ENCODE measurements around the gene ZBTB20. TPM values are rescaled to one million over a fixed set of nuclear protein-coding genes. Genes with fewer than 3 reads are reported as not detected.

The ZBTB20 gene
- total and polyA plus RNA-seq, 7 donors: under 0.01 to 113 (median 58.6) TPM

- Histone ChIP-seq H3K27me3 (no peaks in the 10 kb centered on the region), H3K27ac (no peak overlapping the region), H3K36me3 (no peaks in the 10 kb centered on the region), H3K4me1 (peaks cover 0 to 29% (median 10%) of the 10 kb centered on the region in 4 donors), H3K9me3 (no peaks in the 10 kb centered on the region), H3K4me3 (no peak overlapping the region)
- TF ChIP-seq CTCF (IDR thresholded peaks at IDR 0.05) (no peak), POLR2AphosphoS5 (IDR thresholded peaks at IDR 0.05) (no peak), POLR2A (IDR thresholded peaks at IDR 0.05) (no peak), EP300 (IDR thresholded peaks at IDR 0.05) (no peak)
- intact Hi-C loops (cut with DNase I): no loop called here
- WGBS, 2 donors: 7 to 18% methylated on average over 2 of the region's 2 CpGs
- no peak for DNase-seq
Measured at GRCh38 chr3:114606336-114606735, 540.8 kb downstream of the ZBTB20 start.

GRCh38 chr3:114600571-114600970 lies 546.5 kb downstream of the ZBTB20 start:
- peaks cover 0 to 11% (median 4%) of the 10 kb centered on the region in 4 donors for H3K4me1 ChIP-seq
- DNase-seq: no peak
- H3K27ac ChIP-seq: no peak overlapping the region
- intact Hi-C loops (cut with DNase I): no loop called here
- no peaks in the 10 kb centered on the region for H3K9me3 ChIP-seq
- no peaks in the 10 kb centered on the region for H3K36me3 ChIP-seq
- H3K4me3 ChIP-seq: no peak overlapping the region
- TF ChIP-seq CTCF (IDR thresholded peaks at IDR 0.05) (no peak), POLR2A (IDR thresholded peaks at IDR 0.05) (no peak), EP300 (IDR thresholded peaks at IDR 0.05) (no peak), POLR2AphosphoS5 (IDR thresholded peaks at IDR 0.05) (no peak)
- 82 to 96% methylated on average over 1 of the region's 1 CpG for WGBS, 2 donors
- no peaks in the 10 kb centered on the region for H3K27me3 ChIP-seq

GRCh38 chr3:114597871-114598270 lies 549.2 kb downstream of the ZBTB20 start:
- H3K27me3 ChIP-seq: no peaks in the 10 kb centered on the region
- no peaks in the 10 kb centered on the region for H3K36me3 ChIP-seq
- peaks cover 0 to 11% (median 4%) of the 10 kb centered on the region in 4 donors for H3K4me1 ChIP-seq
- no peak overlapping the region for H3K4me3 ChIP-seq
- H3K9me3 ChIP-seq: no peaks in the 10 kb centered on the region
- TF ChIP-seq EP300 (IDR thresholded peaks at IDR 0.05) (no peak), CTCF (IDR thresholded peaks at IDR 0.05) (no peak), POLR2A (IDR thresholded peaks at IDR 0.05) (no peak), POLR2AphosphoS5 (IDR thresholded peaks at IDR 0.05) (no peak)
- no peak overlapping the region for H3K27ac ChIP-seq
- intact Hi-C loops (cut with DNase I): no loop called here
- DNase-seq: no peak

- H3K4me1 ChIP-seq: peaks cover 0 to 11% (median 4%) of the 10 kb centered on the region in 4 donors
- 78 to 86% methylated on average over 4 of the region's 4 CpGs for WGBS, 2 donors
- no peak overlapping the region for H3K4me3 ChIP-seq
- H3K9me3 ChIP-seq: no peaks in the 10 kb centered on the region
- TF ChIP-seq POLR2A (IDR thresholded peaks at IDR 0.05) (no peak), EP300 (IDR thresholded peaks at IDR 0.05) (no peak), POLR2AphosphoS5 (IDR thresholded peaks at IDR 0.05) (no peak), CTCF (IDR thresholded peaks at IDR 0.05) (no peak)
- DNase-seq: no peak
- H3K36me3 ChIP-seq: no peaks in the 10 kb centered on the region
- no peaks in the 10 kb centered on the region for H3K27me3 ChIP-seq
- intact Hi-C loops (cut with DNase I): no loop called here
- no peak overlapping the region for H3K27ac ChIP-seq
Measured at GRCh38 chr3:114597012-114597411, 550.1 kb downstream of the ZBTB20 start.

GRCh38 chr3:114596147-114596546 lies 550.9 kb downstream of the ZBTB20 start:
- H3K36me3 ChIP-seq: no peaks in the 10 kb centered on the region
- H3K27ac ChIP-seq: no peak overlapping the region
- no peak for DNase-seq
- H3K27me3 ChIP-seq: no peaks in the 10 kb centered on the region
- no peaks in the 10 kb centered on the region for H3K9me3 ChIP-seq
- WGBS, 2 donors: 94 to 95% methylated on average over 2 of the region's 2 CpGs
- intact Hi-C loops (cut with DNase I): no loop called here
- peaks cover 0 to 11% (median 4%) of the 10 kb centered on the region in 4 donors for H3K4me1 ChIP-seq
- no peak overlapping the region for H3K4me3 ChIP-seq
- TF ChIP-seq CTCF (IDR thresholded peaks at IDR 0.05) (no peak), EP300 (IDR thresholded peaks at IDR 0.05) (no peak), POLR2A (IDR thresholded peaks at IDR 0.05) (no peak), POLR2AphosphoS5 (IDR thresholded peaks at IDR 0.05) (no peak)
